Calu3 (cell line): ENCODE measurements around the gene PNISR. TPM values are rescaled to one million over a fixed set of nuclear protein-coding genes. Genes with fewer than 3 reads are reported as not detected.

Experiments used
- Bru-seq: library from RNA; stranded (reverse); fragments of 400-500 nt; gene quantifications from one replicate; lab custom pipeline; 2021; lab: Mats Ljungman, UMichigan
- BruChase-seq, 2 experiments: library from RNA; stranded (reverse); fragments of 400-500 nt; gene quantifications; one replicate each; lab custom pipeline; 2021; lab: Mats Ljungman, UMichigan
- BruUV-seq: library from RNA; stranded (reverse); fragments of 400-500 nt; replicated peaks from 2 replicates; lab custom pipeline; 2021; lab: Mats Ljungman, UMichigan
- CTCF ChIA-PET: fragments of 300-600 bp; sonication (Branson Sonifier 250); formaldehyde crosslinking; loops from one replicate; lab custom pipeline; 2022; ENCODE audit warnings: antibody characterized with exemption; lab: Charles Lee
- DNase-seq: peaks from one replicate; pipeline ENCODE4 v3.0.0; 2022
- H3K27ac Mint-ChIP-seq: one replicate; pipeline ENCODE4 v1.8.0; 2022; ENCODE audit warnings: mixed read lengths; ENCODE audit not compliant: unreplicated experiment
- H3K27me3 Mint-ChIP-seq: one replicate; pipeline ENCODE4 v1.8.0; 2022; ENCODE audit warnings: mixed read lengths; ENCODE audit not compliant: unreplicated experiment
- H3K36me3 Mint-ChIP-seq: one replicate; pipeline ENCODE4 v1.8.0; 2022; ENCODE audit warnings: mild to moderate bottlenecking, moderate library complexity, mixed read lengths; ENCODE audit not compliant: insufficient read depth, unreplicated experiment
- H3K4me1 Mint-ChIP-seq: one replicate; pipeline ENCODE4 v1.8.0; 2022; ENCODE audit warnings: mild to moderate bottlenecking, low read depth, mixed read lengths; ENCODE audit not compliant: unreplicated experiment
- H3K4me3 Mint-ChIP-seq: one replicate; pipeline ENCODE4 v1.8.0; 2022; ENCODE audit warnings: mild to moderate bottlenecking, low read depth, moderate library complexity, mixed read lengths; ENCODE audit not compliant: unreplicated experiment
- H3K9me3 Mint-ChIP-seq: one replicate; pipeline ENCODE4 v1.8.0; 2022; ENCODE audit warnings: low read depth, mixed read lengths; ENCODE audit not compliant: unreplicated experiment
- intact Hi-C: fragments of 100-400 bp; cut with micrococcal nuclease; formaldehyde crosslinking; loops from one replicate; pipeline ENCODE4 v1.10.0; 2022; ENCODE audit not compliant: unreplicated experiment
- long read RNA-seq: library from polyadenylated mRNA; stranded (forward); transcript quantifications from one replicate; pipeline ENCODE4 v2.0.0, GENCODE V29; 2022
- total RNA-seq: library from RNA; stranded (reverse); gene quantifications from 2 replicates; pipeline ENCODE4 v1.2.3, GENCODE V29; 2022
- TF ChIP-seq, protein P1 (sequence below): fragments of 200-600 bp; IDR thresholded peaks from one replicate; pipeline ENCODE4 v1.8.0; 2022; ENCODE audit warnings: antibody characterized with exemption; ENCODE audit not compliant: unreplicated experiment

The PNISR gene, protein sequence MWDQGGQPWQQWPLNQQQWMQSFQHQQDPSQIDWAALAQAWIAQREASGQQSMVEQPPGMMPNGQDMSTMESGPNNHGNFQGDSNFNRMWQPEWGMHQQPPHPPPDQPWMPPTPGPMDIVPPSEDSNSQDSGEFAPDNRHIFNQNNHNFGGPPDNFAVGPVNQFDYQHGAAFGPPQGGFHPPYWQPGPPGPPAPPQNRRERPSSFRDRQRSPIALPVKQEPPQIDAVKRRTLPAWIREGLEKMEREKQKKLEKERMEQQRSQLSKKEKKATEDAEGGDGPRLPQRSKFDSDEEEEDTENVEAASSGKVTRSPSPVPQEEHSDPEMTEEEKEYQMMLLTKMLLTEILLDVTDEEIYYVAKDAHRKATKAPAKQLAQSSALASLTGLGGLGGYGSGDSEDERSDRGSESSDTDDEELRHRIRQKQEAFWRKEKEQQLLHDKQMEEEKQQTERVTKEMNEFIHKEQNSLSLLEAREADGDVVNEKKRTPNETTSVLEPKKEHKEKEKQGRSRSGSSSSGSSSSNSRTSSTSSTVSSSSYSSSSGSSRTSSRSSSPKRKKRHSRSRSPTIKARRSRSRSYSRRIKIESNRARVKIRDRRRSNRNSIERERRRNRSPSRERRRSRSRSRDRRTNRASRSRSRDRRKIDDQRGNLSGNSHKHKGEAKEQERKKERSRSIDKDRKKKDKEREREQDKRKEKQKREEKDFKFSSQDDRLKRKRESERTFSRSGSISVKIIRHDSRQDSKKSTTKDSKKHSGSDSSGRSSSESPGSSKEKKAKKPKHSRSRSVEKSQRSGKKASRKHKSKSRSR
- total RNA-seq (78.1 and 82.5 TPM in 2 replicates), Bru-seq, nascent RNA (percentile 95 among the genes with signal in this experiment), BruChase-seq, experiment 1, labeled RNA remaining after a 6-hour chase (percentile 97 among the genes with signal in this experiment), BruChase-seq, experiment 2, labeled RNA remaining after a 2-hour chase (percentile 97 among the genes with signal in this experiment)
- long read RNA-seq, full-length matches to known transcripts = 17 of 67 reads
- long read RNA-seq, partial matches to known transcripts = 9 of 67 reads
- long read RNA-seq, other reads (novel, unspliced or antisense) = 41 of 67 reads

- TF ChIP-seq, protein P1, sequence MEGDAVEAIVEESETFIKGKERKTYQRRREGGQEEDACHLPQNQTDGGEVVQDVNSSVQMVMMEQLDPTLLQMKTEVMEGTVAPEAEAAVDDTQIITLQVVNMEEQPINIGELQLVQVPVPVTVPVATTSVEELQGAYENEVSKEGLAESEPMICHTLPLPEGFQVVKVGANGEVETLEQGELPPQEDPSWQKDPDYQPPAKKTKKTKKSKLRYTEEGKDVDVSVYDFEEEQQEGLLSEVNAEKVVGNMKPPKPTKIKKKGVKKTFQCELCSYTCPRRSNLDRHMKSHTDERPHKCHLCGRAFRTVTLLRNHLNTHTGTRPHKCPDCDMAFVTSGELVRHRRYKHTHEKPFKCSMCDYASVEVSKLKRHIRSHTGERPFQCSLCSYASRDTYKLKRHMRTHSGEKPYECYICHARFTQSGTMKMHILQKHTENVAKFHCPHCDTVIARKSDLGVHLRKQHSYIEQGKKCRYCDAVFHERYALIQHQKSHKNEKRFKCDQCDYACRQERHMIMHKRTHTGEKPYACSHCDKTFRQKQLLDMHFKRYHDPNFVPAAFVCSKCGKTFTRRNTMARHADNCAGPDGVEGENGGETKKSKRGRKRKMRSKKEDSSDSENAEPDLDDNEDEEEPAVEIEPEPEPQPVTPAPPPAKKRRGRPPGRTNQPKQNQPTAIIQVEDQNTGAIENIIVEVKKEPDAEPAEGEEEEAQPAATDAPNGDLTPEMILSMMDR = no peak
These were observed at the start of gene PNISR for GRCh38 chr6:99424761-99425646. PNISR (minus strand) TSS chr6:99425308; CDS start chr6:99414659, 10,649 bp downstream.

DNA sequence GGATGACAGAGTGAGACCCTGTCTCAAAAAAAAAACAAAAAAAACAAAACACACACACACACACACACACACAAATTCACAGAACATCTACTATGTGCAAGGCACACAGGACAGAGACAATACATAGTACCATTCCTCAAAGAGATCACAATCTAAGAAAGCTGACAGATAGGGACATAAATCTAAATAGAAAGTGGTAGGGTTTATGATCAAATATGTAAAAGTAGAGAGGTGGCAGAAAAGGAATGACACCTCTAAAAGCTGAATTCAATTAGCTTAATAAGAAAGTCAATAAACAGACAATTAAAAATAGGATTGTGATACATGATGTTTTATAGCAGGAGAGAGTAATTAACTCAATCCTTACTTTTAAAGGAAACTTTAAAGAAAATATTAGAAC is 48.6 kb upstream of the PNISR start:
- Mint-ChIP-seq H3K27me3 (no peaks in the 10 kb centered on the region), H3K4me3 (no peak overlapping the region), H3K4me1 (no peaks in the 10 kb centered on the region), H3K9me3 (peaks cover 2% of the 10 kb centered on the region), H3K27ac (no peak overlapping the region), H3K36me3 (no peaks in the 10 kb centered on the region)
- intact Hi-C loops = no loop called here
- CTCF ChIA-PET = no interaction called here
- BruUV-seq = no TSS peak
- no peak for DNase-seq
- TF ChIP-seq, protein P1 = no peak

More at GRCh38 chr6:99424761-99425646, at the start of gene PNISR:
- intact Hi-C loops = loop anchor here (1.0 kb wide), 1 partner anchor 95 kb away; no protein-coding TSS in a partner anchor
- Mint-ChIP-seq H3K27me3 (no peaks in the 10 kb centered on the region), H3K4me3 (peak within 1 kb of the TSS; percentile 98), H3K27ac (peak within 1 kb of the TSS; percentile 100), H3K9me3 (no peaks in the 10 kb centered on the region), H3K4me1 (peaks cover 43% of the 10 kb centered on the region), H3K36me3 (peaks cover 46% of the 10 kb centered on the region)
- TSS peak; percentile 47 for BruUV-seq
- peak; percentile 85 for DNase-seq
- CTCF ChIA-PET = interaction anchor here (0.6 to 1.3 kb wide), 4 partner anchors 8 to 90 kb away, joined by 3 to 13 read pairs (median 5); partner anchors contain the start of gene COQ3

GRCh38 chr6:99471638-99472037 is 46.5 kb upstream of the PNISR start:
- intact Hi-C loops = no loop called here
- no peak for DNase-seq
- Mint-ChIP-seq H3K27ac (no peak overlapping the region), H3K4me3 (no peak overlapping the region), H3K27me3 (no peaks in the 10 kb centered on the region), H3K9me3 (no peaks in the 10 kb centered on the region), H3K36me3 (no peaks in the 10 kb centered on the region), H3K4me1 (no peaks in the 10 kb centered on the region)
- no TSS peak for BruUV-seq
- TF ChIP-seq, protein P1 = no peak
- CTCF ChIA-PET = no interaction called here
